OCI-LY7 (cell line): ENCODE measurements around the gene PLAGL1. TPM values are rescaled to one million over a fixed set of nuclear protein-coding genes. Genes with fewer than 3 reads are reported as not detected.
"Not testable (repeated sequence)": the region's sequence is repeated elsewhere in the genome, so short reads cannot be mapped to it uniquely, and the experiment has no call there.

Experiments
- BruUV-seq: library from RNA; stranded (reverse); fragments of 400-500 nt; replicated peaks from 2 replicates; lab custom pipeline; 2021; lab: Mats Ljungman, UMichigan
- CTCF ChIA-PET: fragments of 300-600 bp; sonication (Branson Sonifier 250); formaldehyde crosslinking; loops from one replicate; lab custom pipeline; 2022; ENCODE audit warnings: antibody characterized with exemption; ENCODE audit not compliant: unreplicated experiment; lab: Charles Lee
- POLR2A ChIA-PET: fragments of 300-600 bp; sonication (Branson Sonifier 250); formaldehyde crosslinking; loops from one replicate; lab custom pipeline; 2022; ENCODE audit warnings: antibody characterized with exemption; lab: Charles Lee
- DNase-seq: peaks from one replicate; pipeline ENCODE4 v3.0.0-alpha.2; 2015; ENCODE audit warnings: low spot score
- H2AFZ ChIP-seq: fragments of 200-600 bp; sonication (generic), shearing (Covaris generic); 2 replicates; pipeline ENCODE4 v1.6.1; 2014; ENCODE audit warnings: mild to moderate bottlenecking, antibody characterized with exemption, low read length, moderate library complexity
- H3K27ac ChIP-seq: fragments of 200-600 bp; sonication (generic); 2 replicates; pipeline ENCODE4 v1.5.1; 2014; ENCODE audit warnings: mixed run types, low read depth, mild to moderate bottlenecking, moderate library complexity, low read length, inconsistent platforms; ENCODE audit not compliant: poor library complexity, severe bottlenecking
- H3K36me3 ChIP-seq: fragments of 200-600 bp; sonication (generic); 2 replicates; pipeline ENCODE4 v1.6.1; 2014; ENCODE audit warnings: mild to moderate bottlenecking, antibody characterized with exemption, low read length, moderate library complexity, mixed read lengths; ENCODE audit not compliant: insufficient read depth
- H3K4me1 ChIP-seq: fragments of 200-600 bp; sonication (generic); 2 replicates; pipeline ENCODE4 v1.5.1; 2014; ENCODE audit warnings: mild to moderate bottlenecking, low read length; ENCODE audit not compliant: insufficient read depth, poor library complexity, severe bottlenecking
- H3K4me2 ChIP-seq: fragments of 200-600 bp; sonication (generic); 2 replicates; pipeline ENCODE4 v1.6.1; 2014; ENCODE audit warnings: mild to moderate bottlenecking, low read length
- H3K4me3 ChIP-seq: fragments of 200-600 bp; sonication (generic); 2 replicates; pipeline ENCODE4 v1.5.1; 2014; ENCODE audit warnings: mild to moderate bottlenecking, low read depth, low read length; ENCODE audit not compliant: poor library complexity, severe bottlenecking
- H3K79me2 ChIP-seq: fragments of 200-600 bp; sonication (generic); 2 replicates; pipeline ENCODE4 v1.6.1; 2016; ENCODE audit warnings: low read depth, mild to moderate bottlenecking, low read length, moderate library complexity, mixed read lengths; ENCODE audit not compliant: insufficient read depth
- H3K9me2 ChIP-seq: fragments of 200-600 bp; sonication (generic); 2 replicates; pipeline ENCODE4 v1.6.1; 2016; ENCODE audit warnings: mild to moderate bottlenecking, low read length, mixed read lengths; ENCODE audit not compliant: insufficient read depth
- H3K9me3 ChIP-seq: fragments of 200-600 bp; sonication (generic); 2 replicates; pipeline ENCODE4 v1.6.1; 2014; ENCODE audit warnings: mild to moderate bottlenecking, mixed run types, low read length, mixed read lengths
- H4K20me1 ChIP-seq: fragments of 200-600 bp; sonication (generic); 2 replicates; pipeline ENCODE4 v1.6.1; 2014; ENCODE audit warnings: mild to moderate bottlenecking, antibody characterized with exemption, low read length, moderate library complexity, mixed read lengths; ENCODE audit not compliant: insufficient read depth
- EZH2phosphoT487 ChIP-seq: fragments of 200-600 bp; sonication (generic); IDR thresholded peaks from 2 replicates; pipeline ENCODE4 v1.6.1; 2018; ENCODE audit warnings: low read depth, borderline replicate concordance, mild to moderate bottlenecking, mixed run types, antibody characterized with exemption, low read length, moderate library complexity, mixed read lengths
- intact Hi-C: fragments of 100-400 bp; cut with micrococcal nuclease; formaldehyde crosslinking; loops from one replicate; pipeline ENCODE4 v1.10.0; 2022; ENCODE audit not compliant: unreplicated experiment
- total RNA-seq, 2 experiments: library from RNA; depleted of rRNA in 1 of 2; stranded (reverse); fragments of >200 nt in 1 of 2; shearing (Covaris generic) in 1 of 2; gene quantifications; 2 replicates each; pipeline ENCODE4 v1.2.3, GENCODE V29; 2014 to 2022
- TF ChIP-seq, protein P1 (sequence below): fragments of 200-600 bp; sonication (generic); conservative IDR thresholded peaks from 2 replicates; pipeline ENCODE4 v1.5.1; 2014; ENCODE audit warnings: mild to moderate bottlenecking, antibody characterized with exemption, low read length, moderate library complexity, mixed read lengths

PLAGL1 gene
- total RNA-seq, 2 experiments from 2014 or later: 1.7 TPM

DNA sequence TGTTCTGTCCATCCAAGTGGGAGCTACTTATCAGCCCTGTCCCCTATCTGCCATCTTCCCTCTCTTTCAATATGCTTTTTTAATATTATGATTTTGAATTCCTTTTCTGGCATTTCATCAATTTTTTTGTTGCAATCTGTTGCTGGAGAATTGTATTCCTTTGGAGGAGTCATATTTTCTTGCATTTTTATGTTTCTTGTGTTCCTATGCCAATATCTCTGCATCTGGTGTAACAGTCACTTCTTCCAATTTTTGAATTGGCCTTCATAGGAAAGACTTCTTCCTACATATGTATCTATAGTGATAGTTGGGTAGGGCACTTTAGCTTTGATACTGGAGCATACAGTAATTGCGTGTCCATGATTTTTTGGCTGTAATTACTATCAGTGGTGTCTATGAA, 73.7 kb downstream of the PLAGL1 start:
- no TSS peak for BruUV-seq
- no peak overlapping the region for H3K4me2 ChIP-seq
- no peak overlapping the region for H2AFZ ChIP-seq
- H3K36me3 ChIP-seq: no peaks in the 10 kb centered on the region
- no peaks in the 10 kb centered on the region for H3K4me1 ChIP-seq
- no peak overlapping the region for H3K4me3 ChIP-seq
- H4K20me1 ChIP-seq: no peaks in the 10 kb centered on the region
- H3K9me2 ChIP-seq: no peaks in the 10 kb centered on the region
- DNase-seq: no peak
- no peak for TF ChIP-seq EZH2phosphoT487
- TF ChIP-seq, protein P1, sequence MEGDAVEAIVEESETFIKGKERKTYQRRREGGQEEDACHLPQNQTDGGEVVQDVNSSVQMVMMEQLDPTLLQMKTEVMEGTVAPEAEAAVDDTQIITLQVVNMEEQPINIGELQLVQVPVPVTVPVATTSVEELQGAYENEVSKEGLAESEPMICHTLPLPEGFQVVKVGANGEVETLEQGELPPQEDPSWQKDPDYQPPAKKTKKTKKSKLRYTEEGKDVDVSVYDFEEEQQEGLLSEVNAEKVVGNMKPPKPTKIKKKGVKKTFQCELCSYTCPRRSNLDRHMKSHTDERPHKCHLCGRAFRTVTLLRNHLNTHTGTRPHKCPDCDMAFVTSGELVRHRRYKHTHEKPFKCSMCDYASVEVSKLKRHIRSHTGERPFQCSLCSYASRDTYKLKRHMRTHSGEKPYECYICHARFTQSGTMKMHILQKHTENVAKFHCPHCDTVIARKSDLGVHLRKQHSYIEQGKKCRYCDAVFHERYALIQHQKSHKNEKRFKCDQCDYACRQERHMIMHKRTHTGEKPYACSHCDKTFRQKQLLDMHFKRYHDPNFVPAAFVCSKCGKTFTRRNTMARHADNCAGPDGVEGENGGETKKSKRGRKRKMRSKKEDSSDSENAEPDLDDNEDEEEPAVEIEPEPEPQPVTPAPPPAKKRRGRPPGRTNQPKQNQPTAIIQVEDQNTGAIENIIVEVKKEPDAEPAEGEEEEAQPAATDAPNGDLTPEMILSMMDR: no peak
- no peaks in the 10 kb centered on the region for H3K9me3 ChIP-seq
- ChIA-PET CTCF (interaction anchor here (1.4 kb wide), 1 partner anchor 14 kb away, joined by 4 read pairs; no protein-coding TSS in a partner anchor), POLR2A (no interaction called here)
- no peak overlapping the region for H3K27ac ChIP-seq
- no peaks in the 10 kb centered on the region for H3K79me2 ChIP-seq
- intact Hi-C loops: no loop called here

- no peak for DNase-seq
- Histone ChIP-seq H3K9me3 (no peaks in the 10 kb centered on the region), H3K36me3 (no peaks in the 10 kb centered on the region), H3K4me2 (no peak overlapping the region), H3K79me2 (no peaks in the 10 kb centered on the region), H3K4me1 (no peaks in the 10 kb centered on the region), H3K4me3 (no peak overlapping the region), H3K9me2 (no peaks in the 10 kb centered on the region), H4K20me1 (no peaks in the 10 kb centered on the region), H2AFZ (no peak overlapping the region), H3K27ac (no peak overlapping the region)
- intact Hi-C loops: no loop called here
- TF ChIP-seq, protein P1: no peak
- TF ChIP-seq EZH2phosphoT487: no peak
- POLR2A ChIA-PET: no interaction called here
- no TSS peak for BruUV-seq
- CTCF ChIA-PET: no interaction called here
Measured at GRCh38 chr6:143929975-143930374, 78.1 kb downstream of the PLAGL1 start.

- H3K4me2 ChIP-seq: no peak overlapping the region
- no TSS peak for BruUV-seq
- no peaks in the 10 kb centered on the region for H3K36me3 ChIP-seq
- no peak overlapping the region for H3K27ac ChIP-seq
- H3K4me3 ChIP-seq: no peak overlapping the region
- no peaks in the 10 kb centered on the region for H3K9me2 ChIP-seq
- H3K79me2 ChIP-seq: no peaks in the 10 kb centered on the region
- intact Hi-C loops: no loop called here
- no peaks in the 10 kb centered on the region for H3K9me3 ChIP-seq
- no peak overlapping the region for H2AFZ ChIP-seq
- ChIA-PET CTCF (no interaction called here), POLR2A (no interaction called here)
- H4K20me1 ChIP-seq: no peaks in the 10 kb centered on the region
- TF ChIP-seq EZH2phosphoT487: no peak
- TF ChIP-seq, protein P1: no peak
- H3K4me1 ChIP-seq: no peaks in the 10 kb centered on the region
- no peak for DNase-seq
Measured at GRCh38 chr6:143928853-143929252, 79.2 kb downstream of the PLAGL1 start.

DNA sequence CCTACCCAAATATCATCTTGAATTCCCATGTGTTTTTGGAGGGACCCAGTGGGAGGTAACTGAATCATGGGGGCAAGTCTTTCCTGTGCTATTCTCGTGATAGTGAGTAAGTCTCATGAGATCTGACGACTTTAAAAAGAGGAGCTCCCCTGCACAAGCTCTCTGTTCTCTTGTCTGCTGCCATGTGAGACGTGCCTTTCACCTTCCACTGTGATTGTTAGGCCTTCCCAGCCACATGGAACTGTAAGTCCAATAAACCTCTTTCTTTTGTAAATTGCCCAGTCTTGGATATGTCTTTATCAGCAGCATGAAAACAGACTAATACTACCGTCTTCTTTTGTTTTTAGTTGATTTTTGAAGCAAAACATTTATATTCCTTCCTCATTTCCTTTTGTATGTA, 91.0 kb downstream of the PLAGL1 start:
- H3K36me3 ChIP-seq, intact Hi-C loops, H3K4me2 ChIP-seq, H3K4me3 ChIP-seq, POLR2A ChIA-PET, H3K79me2 ChIP-seq, H3K9me2 ChIP-seq, H2AFZ ChIP-seq, H4K20me1 ChIP-seq, H3K27ac ChIP-seq, DNase-seq, CTCF ChIA-PET, BruUV-seq, H3K4me1 ChIP-seq, H3K9me3 ChIP-seq: not testable (repeated sequence)
